MCF 10A (cell line): ENCODE measurements around the gene UHRF1. TPM values are rescaled to one million over a fixed set of nuclear protein-coding genes. Genes with fewer than 3 reads are reported as not detected.

ENCODE experiments used
- BruUV-seq: library from RNA; stranded (reverse); fragments of 400-500 nt; replicated peaks from 2 replicates; lab custom pipeline; 2021; lab: Mats Ljungman, UMichigan
- CTCF ChIA-PET: fragments of 300-600 bp; sonication (Branson Sonifier 250); formaldehyde crosslinking; extraction: SDS; loops from one replicate; lab custom pipeline; 2021; ENCODE audit warnings: antibody characterized with exemption, inconsistent platforms; lab: Yijun Ruan, JAX
- POLR2A ChIA-PET: fragments of 300-600, 350-650 bp; sonication (Branson Sonifier 250); formaldehyde crosslinking; extraction: SDS; loops from one replicate; lab custom pipeline; 2020; ENCODE audit warnings: antibody characterized with exemption, inconsistent platforms; lab: Yijun Ruan, JAX
- DNase-seq: peaks from one replicate; pipeline ENCODE4 v3.0.0-alpha.2; 2018; ENCODE audit not compliant: unreplicated experiment
- H3K27ac Mint-ChIP-seq: one replicate; pipeline ENCODE4 v1.8.0; 2022; ENCODE audit warnings: mild to moderate bottlenecking, low read depth, mixed read lengths; ENCODE audit not compliant: unreplicated experiment
- H3K27me3 Mint-ChIP-seq: one replicate; pipeline ENCODE4 v1.8.0; 2022; ENCODE audit warnings: mixed read lengths; ENCODE audit not compliant: insufficient read depth, unreplicated experiment
- H3K36me3 Mint-ChIP-seq: one replicate; pipeline ENCODE4 v1.8.0; 2022; ENCODE audit warnings: mild to moderate bottlenecking, moderate library complexity, mixed read lengths; ENCODE audit not compliant: insufficient read depth, unreplicated experiment
- H3K4me1 Mint-ChIP-seq: one replicate; pipeline ENCODE4 v1.8.0; 2022; ENCODE audit warnings: mixed read lengths; ENCODE audit not compliant: insufficient read depth, unreplicated experiment
- H3K4me3 Mint-ChIP-seq: one replicate; pipeline ENCODE4 v1.8.0; 2022; ENCODE audit warnings: mild to moderate bottlenecking, moderate library complexity, mixed read lengths; ENCODE audit not compliant: unreplicated experiment
- H3K9me3 Mint-ChIP-seq: one replicate; pipeline ENCODE4 v1.8.0; 2022; ENCODE audit warnings: mixed read lengths; ENCODE audit not compliant: unreplicated experiment
- CTCF ChIP-seq: fragments of 200-600 bp; IDR thresholded peaks from one replicate; pipeline ENCODE4 v1.8.0; 2022; ENCODE audit warnings: antibody characterized with exemption, mild to moderate bottlenecking; ENCODE audit not compliant: unreplicated experiment
- intact Hi-C: fragments of 100-400 bp; cut with micrococcal nuclease; formaldehyde crosslinking; loops from 2 replicates; pipeline ENCODE4 v1.14.1; 2022
- total RNA-seq: library from RNA; stranded (reverse); gene quantifications from 2 replicates; pipeline ENCODE4 v1.2.3, GENCODE V29; 2022

Gene UHRF1
- total RNA-seq, 1 experiment from 2014 or later, result 16.0 TPM

- Mint-ChIP-seq H3K4me3 (peak overlapping the region; percentile 83), H3K4me1 (peaks cover 38% of the 10 kb centered on the region), H3K9me3 (no peaks in the 10 kb centered on the region), H3K36me3 (peaks cover 30% of the 10 kb centered on the region), H3K27ac (peak overlapping the region; percentile 93), H3K27me3 (no peaks in the 10 kb centered on the region)
- no peak for TF ChIP-seq CTCF
- ChIA-PET POLR2A (interaction anchor here (0.7 to 7.3 kb wide), 15 partner anchors 10 to 653 kb away, joined by 3 to 85 read pairs (median 6); partner anchors contain the start of genes FEM1A, PLIN3, SAFB and SAFB2), CTCF (interaction anchor here (1.0 to 1.8 kb wide), 2 partner anchors 57 to 79 kb away, joined by 4 read pairs; no protein-coding TSS in a partner anchor)
- DNase-seq, result no peak
- no TSS peak for BruUV-seq
- intact Hi-C loops, result no loop called here
These were observed 60.0 kb downstream of the UHRF1 start for GRCh38 chr19:4969292-4969771.

GRCh38 chr19:4969772-4970531, 60.7 kb downstream of the UHRF1 start:
- intact Hi-C loops, result loop anchor here (2.0 to 5.0 kb wide), 2 partner anchors 58 to 59 kb away; no protein-coding TSS in a partner anchor
- Mint-ChIP-seq H3K4me3 (peak overlapping the region; percentile 83), H3K27me3 (no peaks in the 10 kb centered on the region), H3K4me1 (peaks cover 38% of the 10 kb centered on the region), H3K9me3 (no peaks in the 10 kb centered on the region), H3K36me3 (peaks cover 30% of the 10 kb centered on the region), H3K27ac (peak overlapping the region; percentile 93)
- TF ChIP-seq CTCF, result no peak
- TSS peak; percentile 62 for BruUV-seq
- peak; percentile 51 for DNase-seq
- ChIA-PET CTCF (interaction anchor here (0.6 to 1.8 kb wide), 3 partner anchors 19 to 110 kb away, joined by 3 to 4 read pairs (median 3); no protein-coding TSS in a partner anchor), POLR2A (interaction anchor here (0.6 to 7.3 kb wide), 14 partner anchors 9 to 657 kb away, joined by 3 to 85 read pairs (median 6); partner anchors contain the start of genes PLIN3, SAFB, SAFB2 and TICAM1)

- Mint-ChIP-seq H3K27me3 (no peaks in the 10 kb centered on the region), H3K27ac (peak overlapping the region; percentile 93), H3K9me3 (no peaks in the 10 kb centered on the region), H3K4me3 (peak overlapping the region; percentile 83), H3K36me3 (peaks cover 30% of the 10 kb centered on the region), H3K4me1 (peaks cover 38% of the 10 kb centered on the region)
- ChIA-PET POLR2A (interaction anchor here (0.6 to 7.3 kb wide), 16 partner anchors 13 to 656 kb away, joined by 3 to 85 read pairs (median 6); partner anchors contain the start of genes PLIN3, SAFB, SAFB2 and TICAM1), CTCF (interaction anchor here (0.6 to 1.8 kb wide), 5 partner anchors 19 to 239 kb away, joined by 3 to 5 read pairs (median 4); no protein-coding TSS in a partner anchor)
- BruUV-seq, result TSS peak; percentile 16
- intact Hi-C loops, result loop anchor here (2.0 to 5.0 kb wide), 2 partner anchors 58 kb away; no protein-coding TSS in a partner anchor
- peak; percentile 53 for DNase-seq
- TF ChIP-seq CTCF, result no peak
These were observed 61.5 kb downstream of the UHRF1 start for GRCh38 chr19:4970558-4971423.
